IPS-18c (cell line): ENCODE data around the gene FAM20C.
"Not testable (repeated sequence)": the region's sequence is repeated elsewhere in the genome, so short reads cannot be mapped to it uniquely, and the experiment has no call there.

ENCODE experiments used
- H3K4me3 ChIP-seq: 2 replicates; pipeline ENCODE4 v1.7.0; 2013; ENCODE audit warnings: low read depth, mild to moderate bottlenecking, low read length, moderate library complexity; ENCODE audit not compliant: insufficient read depth
- H3K9me3 ChIP-seq: one replicate; pipeline ENCODE4 v1.6.1; 2013; ENCODE audit warnings: mild to moderate bottlenecking, low read length, moderate library complexity; ENCODE audit not compliant: control insufficient read depth, insufficient read depth

FAM20C gene

GRCh38 chr7:262631-263311 lies 70.4 kb downstream of the FAM20C start:
- Histone ChIP-seq H3K9me3 (peaks cover 43% of the 10 kb centered on the region), H3K4me3 (peak overlapping the region; percentile 28; the same call in 1 of the 2 replicates)

- peaks cover 39% of the 10 kb centered on the region for H3K9me3 ChIP-seq
- not testable (repeated sequence) for H3K4me3 ChIP-seq
Measured at GRCh38 chr7:263483-264351, 71.3 kb downstream of the FAM20C start.

- no peak overlapping the region for H3K4me3 ChIP-seq
- peaks cover 37% of the 10 kb centered on the region for H3K9me3 ChIP-seq
Measured at GRCh38 chr7:264541-265191, 72.3 kb downstream of the FAM20C start.

GRCh38 chr7:265192-265997 lies 73.0 kb downstream of the FAM20C start:
- H3K9me3 ChIP-seq, result peaks cover 34% of the 10 kb centered on the region
- H3K4me3 ChIP-seq, result no peak overlapping the region

GRCh38 chr7:265998-266850 lies 73.9 kb downstream of the FAM20C start:
- peaks cover 29% of the 10 kb centered on the region for H3K9me3 ChIP-seq
- peak overlapping the region; percentile 24; the same call in 1 of the 2 replicates for H3K4me3 ChIP-seq

GRCh38 chr7:266851-267840 lies 74.8 kb downstream of the FAM20C start:
- Histone ChIP-seq H3K9me3 (peaks cover 24% of the 10 kb centered on the region), H3K4me3 (no peak overlapping the region)

GRCh38 chr7:268991-269390 lies 76.6 kb downstream of the FAM20C start:
- H3K4me3 ChIP-seq, result no peak overlapping the region
- peaks cover 12% of the 10 kb centered on the region for H3K9me3 ChIP-seq

GRCh38 chr7:269721-270120 lies 77.3 kb downstream of the FAM20C start:
- Histone ChIP-seq H3K9me3 (peaks cover 12% of the 10 kb centered on the region), H3K4me3 (no peak overlapping the region; the same call in 1 of the 2 replicates)

GRCh38 chr7:270351-270983 lies 78.1 kb downstream of the FAM20C start:
- Histone ChIP-seq H3K4me3 (no peak overlapping the region), H3K9me3 (peaks cover 12% of the 10 kb centered on the region)

GRCh38 chr7:271266-272107 lies 79.1 kb downstream of the FAM20C start:
- peaks cover 16% of the 10 kb centered on the region for H3K9me3 ChIP-seq
- 0 out of 2 replicates have a peak overlapping the region, but pooled peaks have one; percentile 20 for H3K4me3 ChIP-seq

GRCh38 chr7:272108-272615 lies 79.8 kb downstream of the FAM20C start:
- H3K9me3 ChIP-seq, result peaks cover 11% of the 10 kb centered on the region
- no peak overlapping the region for H3K4me3 ChIP-seq

GRCh38 chr7:272631-273030 lies 80.3 kb downstream of the FAM20C start:
- H3K4me3 ChIP-seq, result no peak overlapping the region
- peaks cover 11% of the 10 kb centered on the region for H3K9me3 ChIP-seq

- H3K9me3 ChIP-seq, result peaks cover 11% of the 10 kb centered on the region
Measured at GRCh38 chr7:273327-273726, 81.0 kb downstream of the FAM20C start.

GRCh38 chr7:274266-274665 lies 81.9 kb downstream of the FAM20C start:
- Histone ChIP-seq H3K9me3 (peaks cover 11% of the 10 kb centered on the region), H3K4me3 (no peak overlapping the region)

More at GRCh38 chr7:273327-273726, 81.0 kb downstream of the FAM20C start:
- no peak overlapping the region for H3K4me3 ChIP-seq
